Measurements from ENCODE around the gene PSD.

- no peak for TF ChIP-seq CTCF (IDR thresholded peaks at IDR 0.05)
- no peak for TF ChIP-seq EP300 (IDR thresholded peaks at IDR 0.05)
- no peak for TF ChIP-seq POLR2AphosphoS5 (IDR thresholded peaks at IDR 0.05)
These were observed 10.9 kb upstream of the PSD start for GRCh38 chr10:102429468-102429867.
